Psoas muscle (tissue), 8 donors: Measurements from ENCODE around the gene CRY1. TPM values are rescaled to one million over a fixed set of nuclear protein-coding genes. Genes with fewer than 3 reads are reported as not detected.
"Not testable (repeated sequence)": the region's sequence is repeated elsewhere in the genome, so short reads cannot be mapped to it uniquely, and the experiment has no call there.

Source experiments
- ATAC-seq, 4 donors: fragments of 200-7000 bp; cut with Tn5 transposase; one replicate each; pipeline ENCODE4 v1.9.1; 2020; ENCODE audit warnings: moderate library complexity in 3 of 4, mild to moderate bottlenecking in 2 of 4
- DNase-seq, 2 donors: peaks; one replicate each; pipeline ENCODE4 v3.0.0-alpha.2; 2020
- H3K27ac ChIP-seq: fragments of 200-600 bp; one replicate; pipeline ENCODE4 v1.8.0; 2022
- H3K27me3 ChIP-seq, 3 donors: fragments of 200-600 bp in 1 of 3; one replicate each; pipeline versions ENCODE4 v1.6.1 to v1.8.0; 2013 to 2022; ENCODE audit warnings: low read length in 2 of 3, mild to moderate bottlenecking in 2 of 3, moderate library complexity in 1 of 3; ENCODE audit not compliant: insufficient read depth in 3 of 3
- H3K36me3 ChIP-seq, 2 donors: fragments of 200-600 bp in 1 of 2; one replicate each; pipeline versions ENCODE4 v1.6.1 to v1.8.0; 2013 to 2022; ENCODE audit warnings: low read depth in 1 of 2, mild to moderate bottlenecking in 1 of 2, moderate library complexity in 1 of 2; ENCODE audit not compliant: insufficient read depth in 1 of 2
- H3K4me1 ChIP-seq: fragments of 200-600 bp; one replicate; pipeline ENCODE4 v1.8.0; 2022
- H3K4me3 ChIP-seq: fragments of 200-600 bp; one replicate; pipeline ENCODE4 v1.8.0; 2022; ENCODE audit warnings: mild to moderate bottlenecking
- H3K9me3 ChIP-seq: fragments of 200-600 bp; one replicate; pipeline ENCODE4 v1.8.0; 2022
- WGBS, 3 donors: extraction: QIAGEN DNeasy Blood & Tissue Kit; methylation state at CpG; one replicate each; pipeline versions ENCODE4 v1.1.6 to v1.1.7; 2013; 5-methylcytosine and 5-hydroxymethylcytosine counted together
- intact Hi-C, 2 donors: fragments of 100-400 bp; cut with DNase I; formaldehyde crosslinking; loops; one replicate each; pipeline versions ENCODE4 v1.11.0 to v1.14.2; 2022
- polyA plus RNA-seq, 3 donors: library from polyadenylated mRNA; stranded (reverse); fragments of 200-250 nt; gene quantifications; one replicate each; pipeline ENCODE4 v1.2.3, GENCODE V29; 2013
- total RNA-seq, 4 donors: library from RNA; stranded (reverse); fragmentation: NEBNext Ultra II Directional in 2 of 4; extraction: Animal tissue kit (Norgen Biotek cat#: 25700) in 2 of 4; gene quantifications; one replicate each; pipeline versions ENCODE4 v1.2.1 to v1.2.4, GENCODE V29; 2021 to 2023
- TF ChIP-seq, protein P1 (sequence below): fragments of 200-600 bp; IDR thresholded peaks from one replicate; pipeline ENCODE4 v1.8.0; 2022; ENCODE audit warnings: antibody characterized with exemption
- donor health status: healthy with polysubstance abuse.
- donor health status: DM: no; HTN: no; CAD: no; lungs with moderate emphysema.
- donor health status: Bipolar disorder and iron deficiency.
- donor health status: healthy.
- donor health status: DM: yes; HTN: yes; CAD: no.
- donor health status: DM: no; HTN: no; CAD: no.
- donor health status: DM: no; HTN: no; CAD: no.
- donor health status: DM: yes; HTN: yes; CAD: no.

The CRY1 gene
- total and polyA plus RNA-seq, 7 donors, result 8.8 to 23.3 (median 11.6) TPM

DNA sequence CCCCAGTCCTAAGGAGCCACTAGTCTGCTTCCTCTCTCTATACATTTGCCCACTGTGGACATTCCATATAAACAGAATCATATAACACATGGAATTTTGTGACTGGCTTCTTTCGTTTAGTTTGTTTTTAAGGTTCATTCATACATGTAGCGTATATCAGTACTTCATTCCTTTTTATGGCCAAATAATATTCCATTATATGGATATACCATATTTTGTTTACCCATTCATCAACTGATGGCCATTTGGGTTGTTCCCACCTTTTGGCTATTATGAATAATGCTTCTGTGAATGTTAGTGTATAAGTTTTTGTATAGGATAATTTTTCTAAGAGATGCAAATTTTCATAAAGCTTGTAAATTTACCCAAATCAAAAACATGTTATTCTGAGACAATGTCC is 4.4 kb downstream of the CRY1 start:
- ATAC-seq, result no peak
- intact Hi-C loops, result loop anchor here in 1 of 2 donors (2.0 kb wide), 1 partner anchor 58 kb away; no protein-coding TSS in a partner anchor
- 96 to 100% (median 98%) methylated on average over 2 of the region's 2 CpGs for WGBS, 3 donors

DNA sequence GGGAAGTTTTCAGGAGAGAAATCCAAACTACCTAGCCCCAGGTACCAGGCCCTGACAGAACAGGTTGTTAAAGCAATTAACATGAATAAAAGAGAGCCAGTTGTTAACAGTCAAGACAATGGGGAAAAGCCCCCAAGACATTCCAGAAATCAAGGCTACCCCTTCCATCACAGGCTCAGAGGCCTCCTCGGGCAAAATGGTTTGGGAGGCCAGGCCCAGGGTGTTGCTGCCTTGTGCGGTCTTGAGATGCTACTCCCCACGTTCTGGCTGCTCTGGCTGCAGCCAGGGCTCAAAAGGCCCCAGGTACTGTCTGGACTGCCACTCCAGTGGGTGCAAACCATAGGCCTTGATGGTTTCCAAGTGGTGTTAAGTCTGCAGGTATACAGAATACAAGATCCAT is 7.0 kb downstream of the CRY1 start:
- H3K9me3 ChIP-seq, result no peaks in the 10 kb centered on the region
- intact Hi-C loops, result no loop called here
- H3K4me3 ChIP-seq, result no peak overlapping the region
- no peak overlapping the region for H3K27ac ChIP-seq
- TF ChIP-seq, protein P1, sequence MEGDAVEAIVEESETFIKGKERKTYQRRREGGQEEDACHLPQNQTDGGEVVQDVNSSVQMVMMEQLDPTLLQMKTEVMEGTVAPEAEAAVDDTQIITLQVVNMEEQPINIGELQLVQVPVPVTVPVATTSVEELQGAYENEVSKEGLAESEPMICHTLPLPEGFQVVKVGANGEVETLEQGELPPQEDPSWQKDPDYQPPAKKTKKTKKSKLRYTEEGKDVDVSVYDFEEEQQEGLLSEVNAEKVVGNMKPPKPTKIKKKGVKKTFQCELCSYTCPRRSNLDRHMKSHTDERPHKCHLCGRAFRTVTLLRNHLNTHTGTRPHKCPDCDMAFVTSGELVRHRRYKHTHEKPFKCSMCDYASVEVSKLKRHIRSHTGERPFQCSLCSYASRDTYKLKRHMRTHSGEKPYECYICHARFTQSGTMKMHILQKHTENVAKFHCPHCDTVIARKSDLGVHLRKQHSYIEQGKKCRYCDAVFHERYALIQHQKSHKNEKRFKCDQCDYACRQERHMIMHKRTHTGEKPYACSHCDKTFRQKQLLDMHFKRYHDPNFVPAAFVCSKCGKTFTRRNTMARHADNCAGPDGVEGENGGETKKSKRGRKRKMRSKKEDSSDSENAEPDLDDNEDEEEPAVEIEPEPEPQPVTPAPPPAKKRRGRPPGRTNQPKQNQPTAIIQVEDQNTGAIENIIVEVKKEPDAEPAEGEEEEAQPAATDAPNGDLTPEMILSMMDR, result no peak
- ATAC-seq (peak in 1 of 4 donors; percentile 22), DNase-seq (no peak)
- H3K27me3 ChIP-seq, result no peaks in the 10 kb centered on the region
- peaks cover 11% of the 10 kb centered on the region for H3K4me1 ChIP-seq
- H3K36me3 ChIP-seq, result no peaks in the 10 kb centered on the region
- WGBS, 3 donors, result 87 to 98% (median 92%) methylated on average over 3 of the region's 3 CpGs

More for the DNA sequence above, 4.4 kb downstream of the CRY1 start:
- Histone ChIP-seq H3K27ac (no peak overlapping the region), H3K4me1 (peaks cover 17% of the 10 kb centered on the region), H3K9me3 (no peaks in the 10 kb centered on the region), H3K27me3 (no peaks in the 10 kb centered on the region), H3K4me3 (no peak overlapping the region), H3K36me3 (no peaks in the 10 kb centered on the region)
- TF ChIP-seq, protein P1, result no peak
- DNase-seq, result no peak

DNA sequence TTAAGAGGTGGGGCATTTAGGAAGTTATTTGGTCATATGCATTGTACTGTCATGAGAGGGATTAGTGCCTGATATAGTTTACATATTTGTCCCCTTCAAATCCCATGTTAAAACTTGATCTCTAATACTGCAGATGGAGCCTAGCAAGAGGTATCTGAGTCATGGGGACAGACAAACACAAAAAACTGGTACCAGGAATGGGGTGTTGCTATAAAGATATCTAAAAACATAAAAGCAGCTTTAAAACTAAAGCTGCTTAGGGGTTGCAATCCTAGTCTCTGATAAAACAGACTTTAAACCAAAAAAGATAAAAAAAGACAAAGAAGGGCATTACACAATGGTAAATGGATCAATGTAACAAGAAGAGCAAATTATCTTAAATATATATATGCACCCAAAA is 11.6 kb downstream of the CRY1 start:
- TF ChIP-seq, protein P1, result no peak
- no peak for ATAC-seq
- no peaks in the 10 kb centered on the region for H3K36me3 ChIP-seq
- H3K9me3 ChIP-seq, result no peaks in the 10 kb centered on the region
- no peak overlapping the region for H3K4me3 ChIP-seq
- peaks cover 5% of the 10 kb centered on the region for H3K4me1 ChIP-seq
- no peaks in the 10 kb centered on the region for H3K27me3 ChIP-seq
- H3K27ac ChIP-seq, result no peak overlapping the region
- no peak for DNase-seq
- intact Hi-C loops, result no loop called here

DNA sequence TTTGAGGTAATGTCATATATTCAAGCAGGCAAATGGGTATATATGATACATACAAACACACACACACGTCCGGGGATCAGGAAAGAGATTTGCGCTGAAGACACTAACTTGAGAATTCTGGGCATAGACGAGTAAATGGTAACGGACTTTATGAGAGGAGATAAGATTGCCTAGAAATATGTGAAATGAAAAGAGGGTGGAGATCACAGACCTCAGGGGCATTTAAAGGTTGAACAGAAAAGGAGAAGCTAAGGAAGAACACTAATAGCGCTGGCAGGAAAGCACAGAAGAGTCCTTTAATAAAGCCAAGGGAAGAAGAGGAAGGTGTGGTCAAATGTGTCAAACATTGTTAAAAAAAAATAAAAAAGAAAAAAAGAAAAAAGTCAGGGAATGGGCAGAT is 13.1 kb downstream of the CRY1 start:
- Histone ChIP-seq H3K4me1 (peaks cover 5% of the 10 kb centered on the region), H3K9me3 (no peaks in the 10 kb centered on the region), H3K36me3 (no peaks in the 10 kb centered on the region), H3K4me3 (no peak overlapping the region), H3K27me3 (no peaks in the 10 kb centered on the region), H3K27ac (no peak overlapping the region)
- DNase-seq (no peak), ATAC-seq (no peak)
- TF ChIP-seq, protein P1, result no peak
- intact Hi-C loops, result no loop called here
- WGBS, 3 donors, result 74 to 81% (median 77%) methylated on average over 6 of the region's 6 CpGs

DNA sequence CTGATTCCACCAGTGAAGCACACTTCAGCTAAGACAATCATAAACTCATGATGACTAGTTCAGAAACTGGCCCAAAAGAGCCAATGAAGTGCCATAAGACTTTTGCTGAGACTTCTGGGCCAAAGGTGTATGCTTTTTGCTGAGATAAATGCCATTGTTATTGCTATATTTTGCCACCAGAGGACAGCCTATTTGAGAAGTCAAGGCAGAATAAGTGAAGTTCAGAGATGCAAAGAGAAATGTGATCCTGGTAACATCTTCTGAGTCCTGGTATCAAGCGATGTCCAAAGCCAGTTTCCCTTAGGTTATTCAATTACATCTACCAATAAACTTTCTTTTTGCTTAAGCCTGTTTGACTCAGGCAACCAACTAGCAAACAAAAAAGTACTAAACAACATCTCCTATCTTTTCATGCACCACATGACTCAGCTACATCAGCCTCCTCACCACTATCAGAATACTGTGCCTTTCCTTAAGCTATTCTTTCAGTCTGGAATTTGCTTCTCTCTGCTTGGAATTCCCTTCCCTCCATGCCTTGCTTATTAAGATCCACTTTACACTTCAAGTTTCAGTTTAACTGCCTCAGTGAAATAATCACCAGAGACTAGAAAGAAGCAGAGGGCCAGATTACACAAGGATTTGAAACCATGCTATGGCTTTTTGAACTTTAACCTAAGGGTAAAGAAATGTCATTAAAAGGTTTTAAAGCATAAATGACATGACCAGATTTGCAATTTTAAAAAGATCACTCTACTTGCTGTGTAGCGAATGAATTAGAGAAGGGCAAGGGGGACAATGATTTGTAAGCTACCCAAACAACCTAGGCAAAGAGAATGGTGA is 14.0 kb downstream of the CRY1 start:
- Histone ChIP-seq H3K4me1 (peaks cover 5% of the 10 kb centered on the region), H3K27ac (no peak overlapping the region), H3K4me3 (no peak overlapping the region), H3K9me3 (no peaks in the 10 kb centered on the region), H3K36me3 (no peaks in the 10 kb centered on the region), H3K27me3 (no peaks in the 10 kb centered on the region)
- intact Hi-C loops, result no loop called here
- no peak for ATAC-seq
- no peak for DNase-seq
- 71 to 90% (median 81%) methylated on average over 2 of the region's 2 CpGs for WGBS, 3 donors
- TF ChIP-seq, protein P1, result no peak

DNA sequence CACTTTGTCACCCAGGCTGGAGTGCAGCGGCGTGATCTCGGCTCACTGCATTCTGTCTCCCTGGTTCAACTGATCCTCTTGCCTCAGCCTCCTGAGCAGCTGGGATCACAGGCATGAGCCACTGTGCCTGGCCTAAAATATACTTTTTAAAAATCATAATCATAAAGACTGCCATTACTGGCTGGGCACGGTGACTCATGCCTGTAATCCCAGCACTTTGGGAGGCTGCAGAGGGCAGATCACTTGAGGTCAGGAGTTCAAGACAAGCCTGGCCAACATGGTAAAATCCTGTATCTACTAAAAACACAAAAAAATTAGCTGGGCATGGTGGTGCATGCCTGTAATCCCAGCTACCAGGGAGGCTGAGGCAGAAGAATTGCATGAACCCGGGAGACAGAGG is 20.1 kb downstream of the CRY1 start:
- H3K4me1 ChIP-seq, DNase-seq, intact Hi-C loops, H3K9me3 ChIP-seq, ATAC-seq, H3K27me3 ChIP-seq, H3K27ac ChIP-seq, H3K4me3 ChIP-seq, H3K36me3 ChIP-seq: not testable (repeated sequence)
- WGBS, 3 donors, result 81 to 91% (median 86%) methylated on average over 5 of the region's 5 CpGs
